Stimulated activated CD4-positive, alpha-beta T cell treated with anti-CD3 and anti-CD28 coated beads, Interleukin-2, amount 100 ng/mL, for 24 hours (primary cell): Measurements from ENCODE around the gene CHRNG.

Experiments used
- DNase-seq, 2 donors: peaks; one replicate each; pipeline ENCODE4 v3.0.0-alpha.2; 2020

The CHRNG gene

DNA sequence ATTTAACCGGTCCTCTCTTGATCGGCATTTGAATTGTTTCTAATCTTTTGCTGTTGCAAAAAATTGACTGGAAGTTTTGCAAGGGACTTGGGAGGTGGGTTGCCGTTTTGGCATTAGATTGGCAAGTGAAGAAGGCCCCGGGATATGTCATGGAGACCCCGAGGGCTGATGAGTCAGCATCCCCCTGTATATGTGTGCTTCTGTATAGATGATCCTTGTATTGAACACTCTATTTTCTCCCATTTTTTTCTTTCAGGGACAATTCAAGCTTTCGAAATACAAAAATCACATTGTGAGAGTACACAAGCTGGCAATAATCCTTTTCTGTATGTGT lies 41.1 kb downstream of the CHRNG start:
- DNase-seq = no peak

DNA sequence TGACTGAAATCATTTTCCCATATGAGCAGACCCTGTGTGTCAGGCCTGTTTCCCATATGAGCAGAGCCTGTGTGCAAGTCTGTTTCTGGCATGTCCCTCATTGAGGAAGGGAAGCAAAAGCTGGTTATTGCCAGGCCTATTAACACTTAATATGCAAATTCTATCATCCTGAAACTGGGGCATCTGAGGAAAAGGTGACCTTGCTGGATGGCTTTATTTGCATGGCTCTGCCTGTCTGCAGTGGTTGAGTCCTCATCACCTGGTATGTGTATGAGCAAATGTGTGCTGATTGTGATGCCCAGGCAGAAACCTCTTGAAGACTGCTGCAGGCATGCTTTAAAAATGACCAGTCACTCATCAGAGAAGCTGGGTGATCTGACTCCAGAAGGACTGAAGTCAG lies 42.2 kb downstream of the CHRNG start:
- no peak for DNase-seq

DNA sequence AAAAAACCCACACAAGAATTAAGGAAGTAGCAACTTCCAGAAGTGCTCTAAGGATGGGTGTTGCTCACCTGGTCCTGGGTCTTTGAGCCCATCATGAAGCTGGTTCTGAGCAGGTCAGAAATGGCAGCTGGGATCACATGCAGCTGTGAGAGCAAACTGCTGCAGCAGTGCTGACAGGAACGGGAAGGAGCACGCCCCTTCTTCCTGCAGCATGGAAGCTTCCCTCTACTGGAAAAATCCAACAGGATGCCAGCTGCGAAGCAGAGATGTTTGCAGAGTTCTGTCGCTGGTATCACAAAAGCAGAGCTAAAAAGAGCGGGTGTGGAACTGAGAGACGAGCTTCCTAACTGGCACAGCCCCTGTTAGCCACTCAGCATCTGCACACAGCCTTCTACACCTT lies 44.7 kb downstream of the CHRNG start:
- DNase-seq = no peak

DNA sequence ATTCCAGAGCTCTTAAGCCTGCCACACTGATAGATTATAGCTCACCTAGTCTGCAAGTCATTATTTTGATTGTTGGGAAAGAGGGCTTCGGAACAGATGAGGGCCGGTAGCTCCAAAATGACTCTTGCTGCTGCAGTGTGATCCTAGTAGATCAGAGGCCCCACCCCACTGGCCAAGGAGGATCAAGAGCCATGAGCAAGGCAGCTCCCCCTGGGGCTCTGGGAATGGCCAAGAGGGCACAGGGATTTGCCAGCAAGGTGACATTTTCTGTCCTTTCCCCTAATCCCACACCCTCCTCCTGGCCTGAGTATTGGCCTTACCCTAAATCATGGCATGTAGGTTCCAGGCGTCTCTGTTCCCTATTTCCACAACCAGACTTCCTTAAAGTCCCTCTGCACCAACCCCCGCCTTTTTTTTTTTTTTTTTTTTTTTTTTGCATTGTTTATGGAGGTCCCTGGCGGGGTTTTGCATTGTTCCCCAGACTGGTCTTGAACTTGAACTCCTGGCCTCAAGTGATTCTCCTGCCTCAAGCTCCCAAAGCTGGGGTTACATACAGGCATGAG lies 47.5 kb downstream of the CHRNG start:
- DNase-seq = no peak

DNA sequence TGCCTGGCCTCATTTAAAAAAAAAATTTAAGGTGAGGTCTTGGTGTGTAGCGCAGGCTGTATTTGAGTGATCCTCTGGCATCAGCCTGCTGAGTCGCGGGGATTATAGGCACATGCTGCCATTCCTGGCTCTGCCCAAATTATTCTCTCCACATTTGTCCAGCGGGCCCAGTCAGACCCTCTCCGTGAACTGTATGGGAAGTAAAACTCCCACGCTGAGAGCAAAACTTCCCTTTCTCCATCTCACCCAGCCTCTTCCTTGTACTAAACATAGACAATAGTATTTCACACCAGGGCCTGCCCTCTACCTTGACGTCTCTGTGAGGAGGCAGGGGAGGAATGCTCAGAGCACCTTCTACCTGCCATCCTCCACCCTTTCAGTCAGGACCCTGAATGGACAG lies 48.0 kb downstream of the CHRNG start:
- no peak for DNase-seq

DNA sequence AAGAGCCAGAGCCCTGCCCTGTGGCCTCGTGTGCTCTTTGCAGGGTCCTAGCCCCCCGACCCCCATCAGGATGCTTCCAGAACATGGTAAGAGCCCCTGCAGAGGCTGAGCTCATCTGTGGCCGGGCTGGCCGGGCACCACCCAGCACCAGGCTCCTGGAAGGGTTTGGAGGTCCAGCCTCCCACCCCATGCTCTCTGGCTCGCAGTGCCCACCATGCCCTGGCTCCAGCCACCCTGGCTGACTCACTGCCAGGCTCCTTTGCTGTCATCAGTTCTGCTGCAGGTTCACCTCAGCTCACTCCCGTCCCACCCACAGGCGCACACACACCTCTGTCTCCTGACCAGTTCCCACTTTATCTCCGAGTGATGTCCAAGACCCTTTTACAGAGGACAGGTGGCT lies 48.5 kb downstream of the CHRNG start:
- DNase-seq = no peak

DNA sequence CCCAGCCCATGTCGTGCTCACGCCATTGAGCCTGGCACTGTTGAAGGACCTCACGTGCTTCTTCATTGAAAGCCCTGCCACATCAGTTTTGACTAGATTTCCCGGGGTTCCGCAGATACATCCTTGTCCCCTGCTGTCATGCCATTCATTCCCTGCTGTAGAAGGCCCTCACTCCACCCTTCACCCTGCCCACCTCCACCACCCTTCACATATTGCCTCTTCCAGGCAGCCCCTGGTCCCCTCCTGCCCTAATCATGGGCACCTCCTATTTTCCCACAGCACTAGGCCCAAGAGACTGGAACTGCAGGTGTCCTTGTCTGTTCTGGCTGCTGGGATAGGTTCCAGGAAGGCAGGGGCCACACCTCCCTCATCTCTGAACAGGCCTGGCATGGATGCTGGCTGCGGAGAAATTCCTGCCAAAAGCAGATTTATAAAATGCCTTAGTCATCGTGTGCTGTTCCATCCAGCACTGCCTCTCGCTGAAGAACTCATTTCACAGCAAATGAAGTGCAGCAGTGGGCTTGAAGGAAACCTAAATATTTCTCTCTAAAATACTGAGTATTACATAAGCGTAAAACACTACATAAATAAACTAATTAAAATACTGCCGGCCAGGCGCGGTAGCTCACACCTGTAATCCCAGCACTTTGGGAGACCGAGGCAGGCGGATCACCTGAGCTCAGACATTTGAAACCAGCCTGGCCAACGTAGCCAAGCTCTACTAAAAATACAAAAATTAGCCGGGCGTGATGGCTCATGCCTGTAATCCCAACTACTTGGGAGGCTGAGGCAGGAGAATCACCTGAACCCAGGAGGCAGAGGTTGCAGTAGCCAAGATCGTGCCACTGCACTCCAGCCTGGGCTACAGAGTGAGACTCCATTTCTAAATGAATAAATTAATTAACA lies 49.4 kb downstream of the CHRNG start:
- DNase-seq = no peak

DNA sequence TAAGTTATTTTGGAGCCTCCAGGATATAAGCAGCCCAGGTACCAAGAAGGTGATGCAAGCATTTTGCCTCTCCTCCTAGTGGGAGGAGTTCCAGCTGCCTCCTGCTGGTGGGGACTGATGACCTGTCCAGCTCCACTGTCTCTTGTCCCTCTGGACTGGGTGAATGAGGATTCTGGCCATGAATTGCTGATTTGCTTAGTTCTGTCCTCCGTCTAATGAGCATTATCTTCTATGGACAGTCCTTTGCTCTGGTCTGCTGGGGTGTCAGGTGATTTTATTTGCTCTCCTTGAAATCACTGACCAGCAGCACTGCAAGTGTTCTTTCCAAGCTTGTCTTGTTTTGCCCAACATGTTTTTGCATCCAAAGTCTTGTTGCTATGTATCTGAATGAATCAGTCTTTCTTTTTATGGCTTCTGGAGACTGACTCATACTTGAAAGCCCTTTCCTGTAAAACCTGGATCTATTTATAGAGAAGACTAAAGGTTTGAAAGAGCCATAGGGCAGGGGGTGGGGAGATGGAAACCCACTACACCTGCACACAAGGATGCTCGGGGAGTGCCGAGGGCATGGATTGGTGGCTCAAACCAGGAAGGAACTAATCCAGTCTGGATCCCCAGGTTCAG lies 53.4 kb downstream of the CHRNG start:
- DNase-seq = no peak

DNA sequence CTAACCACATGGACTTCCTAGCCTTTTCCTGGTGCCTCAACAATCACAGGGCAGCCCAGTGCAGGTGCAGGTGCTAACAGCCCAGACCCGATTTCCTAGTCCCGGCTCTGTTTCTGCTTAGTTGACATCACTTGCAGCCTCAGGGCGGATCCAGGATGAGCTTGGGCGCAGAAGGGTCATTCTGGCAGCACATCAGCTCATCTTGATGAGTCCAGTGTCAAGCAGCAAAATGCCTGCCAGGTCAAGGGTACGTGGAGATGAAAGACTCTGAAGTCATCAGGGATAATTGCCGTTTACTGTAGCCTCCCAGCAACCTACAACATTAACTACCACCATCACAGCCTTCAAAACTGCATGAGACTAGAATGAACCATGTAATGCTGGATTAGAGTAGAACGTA lies 54.5 kb downstream of the CHRNG start:
- no peak for DNase-seq
